B cell (primary cell): ENCODE data around the gene SWI5. TPM values are rescaled to one million over a fixed set of nuclear protein-coding genes. Genes with fewer than 3 reads are reported as not detected.

Experiments used
- ATAC-seq: fragments of 200-7000 bp; cut with Tn5 transposase; one replicate; pipeline ENCODE4 v1.10.0; 2021; ENCODE audit warnings: low read depth, mild to moderate bottlenecking, moderate number of reproducible peaks, moderate library complexity
- CTCF ChIA-PET: fragments of 350-600 bp; sonication (Branson Sonifier 250); formaldehyde crosslinking; loops from one replicate; lab custom pipeline; 2021; ENCODE audit warnings: antibody characterized with exemption, inconsistent platforms; lab: Charles Lee
- POLR2A ChIA-PET: fragments of 350-600 bp; sonication (Branson Sonifier 250); formaldehyde crosslinking; loops from one replicate; lab custom pipeline; 2021; ENCODE audit warnings: antibody characterized with exemption; lab: Charles Lee
- DNase-seq: peaks from one replicate; pipeline ENCODE4 v3.0.0; 2013
- H2AFZ ChIP-seq: 2 replicates; pipeline ENCODE4 v1.6.1; 2012; ENCODE audit warnings: mild to moderate bottlenecking, low read depth, low read length; ENCODE audit not compliant: insufficient read depth, poor library complexity, severe bottlenecking
- H3K27ac ChIP-seq, 2 donors: 1 replicate in 1 of 2; 2 replicates in 1 of 2; pipeline ENCODE4 v1.5.1; 2012 to 2013; ENCODE audit warnings: low read length in 2 of 2, mild to moderate bottlenecking in 2 of 2, moderate library complexity in 1 of 2
- H3K27me3 ChIP-seq, 4 experiments: fragments of 200-600 bp in 1 of 4; sonication (generic) in 1 of 4; replicated peaks in 1 of 4; 1 replicate in 2 of 4; 2 replicates in 2 of 4; pipeline versions ENCODE4 v1.6.1 to v1.7.0; 2013 to 2016; ENCODE audit warnings: low read length in 3 of 4, mild to moderate bottlenecking in 2 of 4, mixed read lengths in 1 of 4, moderate library complexity in 1 of 4; ENCODE audit not compliant: insufficient read depth in 4 of 4, control insufficient read depth in 3 of 4; ENCODE audit errors: control extremely low read depth in 1 of 4
- H3K36me3 ChIP-seq, 2 experiments: replicated peaks in 1 of 2; 1 replicate in 1 of 2; 2 replicates in 1 of 2; pipeline versions ENCODE4 v1.6.1 to v1.7.1; 2013; ENCODE audit warnings: low read length in 1 of 2; ENCODE audit not compliant: insufficient read depth in 2 of 2, control insufficient read depth in 1 of 2; ENCODE audit errors: control extremely low read depth in 1 of 2, extremely low read depth in 1 of 2
- H3K4me1 ChIP-seq, 2 donors: fragments of 200-600 bp in 1 of 2; sonication (generic) in 1 of 2; 1 replicate in 1 of 2; 2 replicates in 1 of 2; pipeline versions ENCODE4 v1.5.1 to v1.6.1; 2013 to 2017; ENCODE audit warnings: low read length in 2 of 2; ENCODE audit not compliant: control insufficient read depth in 2 of 2, insufficient read depth in 2 of 2
- H3K4me2 ChIP-seq: replicated peaks from 2 replicates; pipeline ENCODE3; 2012; ENCODE audit warnings: mild to moderate bottlenecking, low read depth, low read length; ENCODE audit not compliant: poor library complexity, severe bottlenecking
- H3K4me3 ChIP-seq, 5 experiments: fragments of 200-600 bp in 1 of 5; sonication (generic) in 1 of 5; 1 replicate in 3 of 5; 2 replicates in 2 of 5; pipeline versions ENCODE4 v1.5.1 to v1.7.0; 2011 to 2016; ENCODE audit warnings: low read length in 4 of 5, mild to moderate bottlenecking in 4 of 5, low read depth in 2 of 5, control low read depth in 1 of 5, moderate library complexity in 1 of 5; ENCODE audit not compliant: insufficient read depth in 1 of 5; ENCODE audit errors: control extremely low read depth in 1 of 5, extremely low read depth in 1 of 5
- H3K79me2 ChIP-seq: fragments of 200-600 bp; sonication (generic); one replicate; pipeline ENCODE4 v1.6.0; 2016; ENCODE audit warnings: low read length; ENCODE audit not compliant: control insufficient read depth, insufficient read depth
- H3K9ac ChIP-seq: fragments of 200-600 bp; sonication (generic); 2 replicates; pipeline ENCODE4 v1.6.1; 2017; ENCODE audit warnings: mild to moderate bottlenecking, low read length, moderate library complexity
- H3K9me3 ChIP-seq, 3 donors: one replicate each; pipeline versions ENCODE4 v1.6.1 to v1.7.1; 2013; ENCODE audit warnings: low read length in 2 of 3; ENCODE audit not compliant: control insufficient read depth in 2 of 3, insufficient read depth in 1 of 3; ENCODE audit errors: control extremely low read depth in 1 of 3
- H4K20me1 ChIP-seq: 2 replicates; pipeline ENCODE4 v1.6.0; 2012; ENCODE audit warnings: mild to moderate bottlenecking, low read length; ENCODE audit not compliant: insufficient read depth, control insufficient read depth, poor library complexity, severe bottlenecking
- H3K27ac Mint-ChIP-seq: one replicate; pipeline ENCODE4 v1.8.0; 2021; ENCODE audit warnings: mixed read lengths
- H3K27me3 Mint-ChIP-seq: one replicate; pipeline ENCODE4 v1.8.0; 2021; ENCODE audit warnings: mixed read lengths
- H3K4me1 Mint-ChIP-seq: one replicate; pipeline ENCODE4 v1.8.0; 2021; ENCODE audit warnings: mixed read lengths
- H3K4me3 Mint-ChIP-seq: one replicate; pipeline ENCODE4 v1.8.0; 2021; ENCODE audit warnings: mixed read lengths
- H3K9me3 Mint-ChIP-seq: one replicate; pipeline ENCODE4 v1.8.0; 2022; ENCODE audit warnings: mixed read lengths; ENCODE audit not compliant: insufficient read depth
- EZH2 ChIP-seq: IDR thresholded peaks from 2 replicates; pipeline ENCODE4 v1.6.1; 2012; ENCODE audit warnings: borderline replicate concordance, low read depth, mild to moderate bottlenecking, moderate library complexity, low read length; ENCODE audit not compliant: insufficient read depth, poor library complexity, severe bottlenecking
- WGBS: methylation state at CpG from one replicate; pipeline ENCODE4 v1.1.5; 2013; ENCODE audit warnings: missing lambda C conversion rate; ENCODE audit not compliant: insufficient coverage; 5-methylcytosine and 5-hydroxymethylcytosine counted together
- intact Hi-C: fragments of 100-400 bp; cut with micrococcal nuclease; formaldehyde crosslinking; loops from one replicate; pipeline ENCODE4 v1.10.0; 2022
- polyA plus RNA-seq: library from polyadenylated mRNA; depleted of rRNA; stranded (reverse); fragments of >200 nt; gene quantifications from 2 replicates; pipeline ENCODE4 v1.2.3, GENCODE V29; 2012
- total RNA-seq, 2 donors: library from RNA; stranded (reverse); fragments of 120-200 nt in 1 of 2; gene quantifications; 1 replicate in 1 of 2; 2 replicates in 1 of 2; pipeline versions ENCODE4 v1.2.3 to v1.2.4, GENCODE V29; 2013 to 2022
- TF ChIP-seq, protein P1 (sequence below): fragments of 200-600 bp; IDR thresholded peaks from one replicate; pipeline ENCODE4 v1.8.0; 2022; ENCODE audit warnings: antibody characterized with exemption, mild to moderate bottlenecking

SWI5 gene
- total and polyA plus RNA-seq, 2 donors (not counting 1 experiment from before 2014, with no cell fraction given): 8.6 to 23.3 TPM

DNA sequence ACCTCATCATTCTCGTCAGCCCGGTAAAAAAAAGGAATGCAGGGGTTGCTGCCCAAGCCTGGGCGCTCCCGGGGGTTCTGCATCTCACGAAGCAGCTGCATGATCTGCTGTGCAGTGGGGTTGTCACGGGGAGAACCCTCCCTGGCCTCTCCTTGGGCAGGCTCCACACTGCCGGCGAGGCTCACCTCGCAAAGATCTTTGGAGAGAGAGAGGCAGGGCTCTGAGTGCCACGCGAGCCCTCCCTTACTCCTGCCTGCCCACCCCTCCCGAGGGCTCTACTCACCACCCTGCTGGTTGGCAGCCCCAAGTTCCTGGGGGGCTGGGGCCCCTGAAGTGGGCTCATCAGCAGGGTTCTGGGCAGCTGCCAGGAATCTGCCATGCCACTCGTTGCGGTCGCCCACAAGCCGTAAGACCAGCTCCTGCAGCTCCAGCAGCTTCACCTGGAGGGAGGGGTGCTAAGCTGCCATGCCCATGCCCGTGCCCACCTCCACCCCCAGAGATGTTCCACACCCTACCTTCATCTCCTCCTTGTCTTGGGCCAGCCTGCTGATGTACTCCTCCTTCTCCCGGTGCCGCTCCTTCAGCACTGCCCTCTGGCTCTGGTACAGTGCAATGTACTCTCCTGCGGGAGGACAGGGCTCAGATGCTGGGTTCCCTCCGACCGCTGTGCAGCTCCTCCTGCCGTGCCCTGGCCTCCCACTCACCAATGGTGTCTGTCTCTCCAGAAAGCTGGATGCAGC lies 18.8 kb upstream of the SWI5 start:
- Histone ChIP-seq H3K4me2 (no peak overlapping the region), H3K9ac (no peak overlapping the region), H3K36me3 (peaks cover 3 to 30% of the 10 kb centered on the region in 2 experiments), H3K4me3 (no peak overlapping the region), H3K4me1 (peaks cover 0 to 10% of the 10 kb centered on the region in 2 donors), H3K79me2 (no peaks in the 10 kb centered on the region), H3K27me3 (peaks cover 0 to 4% (median 0%) of the 10 kb centered on the region in 4 experiments), H4K20me1 (no peaks in the 10 kb centered on the region), H3K9me3 (no peaks in the 10 kb centered on the region), H2AFZ (no peak overlapping the region), H3K27ac (no peak overlapping the region)
- intact Hi-C loops: no loop called here
- no peak for ATAC-seq
- H3K9me3 Mint-ChIP-seq: no peaks in the 10 kb centered on the region
- ChIA-PET POLR2A (interaction anchor here (0.7 kb wide), 1 partner anchor 354 kb away, joined by 3 read pairs; no protein-coding TSS in a partner anchor), CTCF (no interaction called here)
- peaks cover 9% of the 10 kb centered on the region for H3K27me3 Mint-ChIP-seq
- H3K4me1 Mint-ChIP-seq: peaks cover 13% of the 10 kb centered on the region
- DNase-seq: no peak
- no peak overlapping the region for H3K27ac Mint-ChIP-seq
- no peak for TF ChIP-seq EZH2
- TF ChIP-seq, protein P1, sequence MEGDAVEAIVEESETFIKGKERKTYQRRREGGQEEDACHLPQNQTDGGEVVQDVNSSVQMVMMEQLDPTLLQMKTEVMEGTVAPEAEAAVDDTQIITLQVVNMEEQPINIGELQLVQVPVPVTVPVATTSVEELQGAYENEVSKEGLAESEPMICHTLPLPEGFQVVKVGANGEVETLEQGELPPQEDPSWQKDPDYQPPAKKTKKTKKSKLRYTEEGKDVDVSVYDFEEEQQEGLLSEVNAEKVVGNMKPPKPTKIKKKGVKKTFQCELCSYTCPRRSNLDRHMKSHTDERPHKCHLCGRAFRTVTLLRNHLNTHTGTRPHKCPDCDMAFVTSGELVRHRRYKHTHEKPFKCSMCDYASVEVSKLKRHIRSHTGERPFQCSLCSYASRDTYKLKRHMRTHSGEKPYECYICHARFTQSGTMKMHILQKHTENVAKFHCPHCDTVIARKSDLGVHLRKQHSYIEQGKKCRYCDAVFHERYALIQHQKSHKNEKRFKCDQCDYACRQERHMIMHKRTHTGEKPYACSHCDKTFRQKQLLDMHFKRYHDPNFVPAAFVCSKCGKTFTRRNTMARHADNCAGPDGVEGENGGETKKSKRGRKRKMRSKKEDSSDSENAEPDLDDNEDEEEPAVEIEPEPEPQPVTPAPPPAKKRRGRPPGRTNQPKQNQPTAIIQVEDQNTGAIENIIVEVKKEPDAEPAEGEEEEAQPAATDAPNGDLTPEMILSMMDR: no peak
- 92% methylated on average over 23 of the region's 23 CpGs for WGBS
- no peak overlapping the region for H3K4me3 Mint-ChIP-seq

DNA sequence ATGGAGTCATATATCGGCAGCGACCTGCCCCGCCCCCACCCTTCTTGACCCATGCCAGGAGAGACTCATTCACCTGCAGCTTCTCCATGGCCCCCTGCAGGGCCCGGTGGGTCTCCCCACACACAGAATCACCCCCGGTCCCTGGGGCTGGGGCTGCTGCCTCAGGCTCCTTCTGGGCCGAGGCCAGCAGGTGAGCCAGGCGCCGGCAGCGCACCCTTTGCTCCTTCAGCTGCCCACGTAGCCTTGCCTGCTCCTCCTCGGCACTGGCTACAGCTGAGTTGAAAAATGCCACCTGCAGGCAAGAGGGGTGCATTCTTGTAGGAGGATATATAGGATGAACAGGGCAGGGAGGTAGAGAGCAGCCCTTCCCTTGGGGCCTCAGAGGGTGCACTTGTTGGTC lies 18.2 kb upstream of the SWI5 start:
- H3K27me3 ChIP-seq: peaks cover 0 to 4% (median 0%) of the 10 kb centered on the region in 4 experiments
- H3K4me3 Mint-ChIP-seq: no peak overlapping the region
- H3K9me3 Mint-ChIP-seq: no peaks in the 10 kb centered on the region
- TF ChIP-seq, protein P1: no peak
- TF ChIP-seq EZH2: no peak
- no peak overlapping the region for H3K27ac ChIP-seq
- peaks cover 3 to 37% of the 10 kb centered on the region in 2 experiments for H3K36me3 ChIP-seq
- H2AFZ ChIP-seq: no peak overlapping the region
- H3K79me2 ChIP-seq: no peaks in the 10 kb centered on the region
- no peak overlapping the region for H3K9ac ChIP-seq
- H4K20me1 ChIP-seq: no peaks in the 10 kb centered on the region
- H3K9me3 ChIP-seq: no peaks in the 10 kb centered on the region
- DNase-seq (no peak), ATAC-seq (no peak)
- no peak overlapping the region for H3K4me2 ChIP-seq
- no peak overlapping the region for H3K27ac Mint-ChIP-seq
- H3K27me3 Mint-ChIP-seq: peaks cover 7% of the 10 kb centered on the region
- intact Hi-C loops: no loop called here
- WGBS: 99% methylated on average over 9 of the region's 11 CpGs
- ChIA-PET POLR2A (no interaction called here), CTCF (interaction anchor here (0.6 kb wide), 1 partner anchor 11 kb away, joined by 3 read pairs; no protein-coding TSS in a partner anchor)
- peaks cover 0 to 6% of the 10 kb centered on the region in 2 donors for H3K4me1 ChIP-seq
- H3K4me1 Mint-ChIP-seq: peaks cover 7% of the 10 kb centered on the region
- no peak overlapping the region for H3K4me3 ChIP-seq
